ENCODE data around the gene ARRB1. TPM values are rescaled to one million over a fixed set of nuclear protein-coding genes. Genes with fewer than 3 reads are reported as not detected.
"Not testable (repeated sequence)": the region's sequence is repeated elsewhere in the genome, so short reads cannot be mapped to it uniquely, and the experiment has no call there.

Gene ARRB1
- total RNA-seq, 2 donors from 2014 or later, result 41.7 to 128 TPM

DNA sequence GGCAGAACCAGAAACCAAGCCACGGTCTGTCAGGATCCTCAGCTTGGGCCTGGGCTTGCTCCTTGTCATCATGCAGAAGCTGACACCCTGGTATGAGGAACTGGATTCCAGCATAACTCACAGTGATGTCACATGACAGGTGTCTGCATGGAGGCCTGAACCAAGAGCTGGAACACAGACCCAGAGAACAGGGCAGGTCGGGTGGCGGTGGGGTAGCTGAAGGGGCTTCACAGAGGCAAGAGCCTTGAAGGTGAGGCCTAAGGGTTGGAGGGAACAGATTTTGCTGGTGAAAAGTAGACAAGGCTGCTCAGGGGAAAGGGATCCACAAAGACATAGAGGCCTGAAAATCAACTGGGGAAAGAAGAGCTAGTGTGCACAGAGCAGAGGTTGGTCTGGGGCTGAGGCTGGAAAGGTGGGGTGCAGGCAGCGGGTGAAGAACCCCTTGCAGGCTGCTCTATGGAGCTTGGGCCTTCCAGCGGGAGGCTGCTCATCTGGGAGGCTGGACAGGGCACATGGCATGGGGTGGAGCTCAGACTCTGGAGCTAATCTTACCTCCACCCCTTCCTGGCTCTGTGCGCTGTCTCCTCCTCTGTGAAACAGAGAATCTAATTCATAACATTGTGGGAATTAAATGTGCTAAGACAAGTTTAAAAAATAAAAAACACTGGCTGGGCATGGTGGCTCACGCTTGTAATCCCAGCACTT, 29.4 kb upstream of the ARRB1 start:
- Histone ChIP-seq H3K9me3 (ENCODE audit: control insufficient read depth, low read length) (no peaks in the 10 kb centered on the region), H3K4me1 (ENCODE audit: control insufficient read depth, insufficient read depth, low read length) (no peaks in the 10 kb centered on the region), H3K27ac (ENCODE audit: low read depth, low read length) (no peak overlapping the region), H3K36me3 (ENCODE audit: control insufficient read depth, insufficient read depth, low read length) (no peaks in the 10 kb centered on the region), H3K9ac (ENCODE audit: extremely low read depth, low read length, poor library complexity, severe bottlenecking) (no peak overlapping the region), H3K4me3 (ENCODE audit: low read length) (no peak overlapping the region), H3K27me3 (ENCODE audit: control insufficient read depth, insufficient read depth, low read length, poor library complexity, severe bottlenecking) (no peaks in the 10 kb centered on the region)
- Mint-ChIP-seq H3K4me1 (peaks cover 19% of the 10 kb centered on the region), H3K36me3 (ENCODE audit: low read depth) (no peaks in the 10 kb centered on the region), H3K4me3 (no peak overlapping the region), H3K27me3 (ENCODE audit: insufficient read depth) (no peaks in the 10 kb centered on the region), H3K9me3 (no peaks in the 10 kb centered on the region), H3K27ac (peak overlapping the region; percentile 71)
- TF ChIP-seq, protein P1, sequence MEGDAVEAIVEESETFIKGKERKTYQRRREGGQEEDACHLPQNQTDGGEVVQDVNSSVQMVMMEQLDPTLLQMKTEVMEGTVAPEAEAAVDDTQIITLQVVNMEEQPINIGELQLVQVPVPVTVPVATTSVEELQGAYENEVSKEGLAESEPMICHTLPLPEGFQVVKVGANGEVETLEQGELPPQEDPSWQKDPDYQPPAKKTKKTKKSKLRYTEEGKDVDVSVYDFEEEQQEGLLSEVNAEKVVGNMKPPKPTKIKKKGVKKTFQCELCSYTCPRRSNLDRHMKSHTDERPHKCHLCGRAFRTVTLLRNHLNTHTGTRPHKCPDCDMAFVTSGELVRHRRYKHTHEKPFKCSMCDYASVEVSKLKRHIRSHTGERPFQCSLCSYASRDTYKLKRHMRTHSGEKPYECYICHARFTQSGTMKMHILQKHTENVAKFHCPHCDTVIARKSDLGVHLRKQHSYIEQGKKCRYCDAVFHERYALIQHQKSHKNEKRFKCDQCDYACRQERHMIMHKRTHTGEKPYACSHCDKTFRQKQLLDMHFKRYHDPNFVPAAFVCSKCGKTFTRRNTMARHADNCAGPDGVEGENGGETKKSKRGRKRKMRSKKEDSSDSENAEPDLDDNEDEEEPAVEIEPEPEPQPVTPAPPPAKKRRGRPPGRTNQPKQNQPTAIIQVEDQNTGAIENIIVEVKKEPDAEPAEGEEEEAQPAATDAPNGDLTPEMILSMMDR (conservative IDR thresholded peaks at IDR 0.05), result no peak
- no peak for DNase-seq
- WGBS, 2 experiments (ENCODE audit: insufficient coverage in 1 of 2, insufficient read length in 1 of 2), result 91 to 93% methylated on average over 4 to 7 of the region's 7 CpGs

DNA sequence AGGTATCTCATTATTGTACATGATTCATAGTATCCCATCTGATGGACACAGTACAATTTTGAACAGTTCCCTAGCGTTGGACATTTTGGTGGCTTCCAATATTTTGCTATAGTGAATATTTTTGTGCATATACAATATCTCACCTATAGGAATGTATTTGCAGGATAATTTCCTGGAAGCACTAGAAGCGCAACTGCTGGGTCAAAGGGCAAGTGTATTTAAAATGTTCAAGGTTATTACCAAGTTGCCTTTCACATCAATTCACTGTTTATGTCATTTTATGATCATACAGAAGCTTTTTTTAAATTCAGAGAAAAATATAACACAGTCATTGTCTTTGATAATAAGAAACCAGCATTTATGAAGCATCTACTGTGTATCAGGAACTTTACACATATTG, 28.8 kb upstream of the ARRB1 start:
- peaks cover 24% of the 10 kb centered on the region for H3K4me1 Mint-ChIP-seq
- H3K27me3 Mint-ChIP-seq (ENCODE audit: insufficient read depth), result no peaks in the 10 kb centered on the region
- H3K9ac ChIP-seq (ENCODE audit: extremely low read depth, low read length, poor library complexity, severe bottlenecking), result no peak overlapping the region
- no peak for DNase-seq
- no peak overlapping the region for H3K4me3 ChIP-seq (ENCODE audit: low read length)
- H3K36me3 Mint-ChIP-seq (ENCODE audit: low read depth), result no peaks in the 10 kb centered on the region
- no peaks in the 10 kb centered on the region for H3K4me1 ChIP-seq (ENCODE audit: control insufficient read depth, insufficient read depth, low read length)
- no peaks in the 10 kb centered on the region for H3K9me3 ChIP-seq (ENCODE audit: control insufficient read depth, low read length)
- H3K9me3 Mint-ChIP-seq, result no peaks in the 10 kb centered on the region
- H3K27ac Mint-ChIP-seq, result no peak overlapping the region
- H3K36me3 ChIP-seq (ENCODE audit: control insufficient read depth, insufficient read depth, low read length), result no peaks in the 10 kb centered on the region
- no peak overlapping the region for H3K4me3 Mint-ChIP-seq
- TF ChIP-seq, protein P1 (conservative IDR thresholded peaks at IDR 0.05), result no peak
- no peak overlapping the region for H3K27ac ChIP-seq (ENCODE audit: low read depth, low read length)
- no CpG with 5 or more reads among the region's 2 CpGs for WGBS, 2 experiments (ENCODE audit: insufficient coverage in 1 of 2, insufficient read length in 1 of 2)
- H3K27me3 ChIP-seq (ENCODE audit: control insufficient read depth, insufficient read depth, low read length, poor library complexity, severe bottlenecking), result no peaks in the 10 kb centered on the region

DNA sequence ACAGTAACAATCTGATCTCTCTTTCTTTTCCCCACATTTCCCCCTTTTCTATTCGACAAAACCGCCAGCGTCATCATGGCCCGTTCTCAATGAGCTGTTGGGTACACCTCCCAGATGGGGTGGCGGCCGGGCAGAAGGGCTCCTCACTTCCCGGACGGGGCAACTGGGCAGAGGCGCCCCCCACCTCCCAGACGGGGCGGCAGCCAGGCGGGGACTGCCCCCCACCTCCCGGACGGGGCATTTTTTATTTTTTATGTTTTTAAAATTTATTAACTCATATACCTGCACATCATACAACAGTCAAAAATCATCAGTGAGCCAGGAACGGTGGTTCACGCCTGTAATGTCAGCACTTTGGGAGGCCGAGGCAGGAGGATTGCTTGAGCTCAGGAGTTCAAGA, 27.3 kb upstream of the ARRB1 start:
- not testable (repeated sequence) for H3K4me3 ChIP-seq (ENCODE audit: low read length); DNase-seq; H3K36me3 ChIP-seq (ENCODE audit: control insufficient read depth, insufficient read depth, low read length); H3K9me3 Mint-ChIP-seq; H3K27me3 ChIP-seq (ENCODE audit: control insufficient read depth, insufficient read depth, low read length, poor library complexity, severe bottlenecking); H3K36me3 Mint-ChIP-seq (ENCODE audit: low read depth); H3K9me3 ChIP-seq (ENCODE audit: control insufficient read depth, low read length); H3K27ac Mint-ChIP-seq; H3K4me1 ChIP-seq (ENCODE audit: control insufficient read depth, insufficient read depth, low read length); H3K27me3 Mint-ChIP-seq (ENCODE audit: insufficient read depth); H3K9ac ChIP-seq (ENCODE audit: extremely low read depth, low read length, poor library complexity, severe bottlenecking); H3K27ac ChIP-seq (ENCODE audit: low read depth, low read length); H3K4me3 Mint-ChIP-seq
- peaks cover 23% of the 10 kb centered on the region for H3K4me1 Mint-ChIP-seq
- 93 to 98% methylated on average over 3 to 17 of the region's 17 CpGs for WGBS, 2 experiments (ENCODE audit: insufficient coverage in 1 of 2, insufficient read length in 1 of 2)

DNA sequence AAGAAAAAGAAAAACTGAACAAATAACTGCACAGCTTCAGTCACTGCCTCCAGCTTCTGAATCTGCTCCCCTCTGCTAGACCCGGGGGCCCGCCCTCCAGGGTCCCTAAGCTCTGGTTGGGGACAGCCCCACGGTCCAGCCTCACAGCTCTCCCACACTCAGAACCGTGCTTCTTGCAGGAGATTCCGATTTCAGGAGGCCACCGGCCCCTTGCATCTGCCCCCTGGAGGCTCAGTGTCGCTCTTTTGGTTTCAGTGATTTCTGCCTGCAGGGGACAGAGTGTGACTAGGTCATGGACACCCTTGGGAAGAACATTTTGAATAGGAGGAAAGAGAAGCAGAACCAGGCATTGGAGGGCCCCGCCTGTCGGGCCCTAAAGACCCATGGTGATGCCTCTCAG, 24.7 kb upstream of the ARRB1 start:
- no peak overlapping the region for H3K4me3 ChIP-seq (ENCODE audit: low read length)
- Mint-ChIP-seq H3K36me3 (ENCODE audit: low read depth) (no peaks in the 10 kb centered on the region), H3K4me1 (peaks cover 29% of the 10 kb centered on the region), H3K27ac (no peak overlapping the region), H3K27me3 (ENCODE audit: insufficient read depth) (no peaks in the 10 kb centered on the region), H3K9me3 (no peaks in the 10 kb centered on the region), H3K4me3 (no peak overlapping the region)
- peaks cover 10% of the 10 kb centered on the region for H3K4me1 ChIP-seq (ENCODE audit: control insufficient read depth, insufficient read depth, low read length)
- H3K27ac ChIP-seq (ENCODE audit: low read depth, low read length), result no peak overlapping the region
- DNase-seq, result peak; percentile 85
- no peak overlapping the region for H3K9ac ChIP-seq (ENCODE audit: extremely low read depth, low read length, poor library complexity, severe bottlenecking)
- no peaks in the 10 kb centered on the region for H3K27me3 ChIP-seq (ENCODE audit: control insufficient read depth, insufficient read depth, low read length, poor library complexity, severe bottlenecking)
- no peaks in the 10 kb centered on the region for H3K9me3 ChIP-seq (ENCODE audit: control insufficient read depth, low read length)
- TF ChIP-seq, protein P1 (conservative IDR thresholded peaks at IDR 0.05), result peak; percentile 74
- no peaks in the 10 kb centered on the region for H3K36me3 ChIP-seq (ENCODE audit: control insufficient read depth, insufficient read depth, low read length)
- 77 to 81% methylated on average over 8 to 9 of the region's 9 CpGs for WGBS, 2 experiments (ENCODE audit: insufficient coverage in 1 of 2, insufficient read length in 1 of 2)

Measured in endodermal cell (in vitro differentiated cells).